Hepatocyte (in vitro differentiated cells): Measurements from ENCODE around the gene UBR1. TPM values are rescaled to one million over a fixed set of nuclear protein-coding genes. Genes with fewer than 3 reads are reported as not detected.

Source experiments
- DNase-seq: peaks from one replicate; pipeline ENCODE4 v3.0.0-alpha.2; 2016; ENCODE audit warnings: low spot score
- H2AFZ ChIP-seq: fragments of 200-600 bp; sonication (generic); 2 replicates; pipeline ENCODE4 v1.6.0; 2016; ENCODE audit warnings: antibody characterized with exemption, mild to moderate bottlenecking
- H3K27ac ChIP-seq: fragments of 200-600 bp; sonication (generic); 2 replicates; pipeline ENCODE4 v1.5.1; 2016; ENCODE audit warnings: mild to moderate bottlenecking
- H3K27me3 ChIP-seq: fragments of 200-600 bp; sonication (generic); 2 replicates; pipeline ENCODE4 v1.6.1; 2016
- H3K36me3 ChIP-seq: fragments of 200-600 bp; sonication (generic); replicated peaks from 2 replicates; pipeline ENCODE4 v1.5.1; 2016; ENCODE audit warnings: low read depth; ENCODE audit not compliant: insufficient read depth
- H3K4me1 ChIP-seq: fragments of 200-600 bp; sonication (generic); 2 replicates; pipeline ENCODE4 v1.5.1; 2016; ENCODE audit warnings: mild to moderate bottlenecking, moderate library complexity; ENCODE audit not compliant: insufficient read depth
- H3K4me2 ChIP-seq: fragments of 200-600 bp; sonication (generic); 2 replicates; pipeline ENCODE4 v1.6.0; 2016
- H3K4me3 ChIP-seq: fragments of 200-600 bp; sonication (generic); 2 replicates; pipeline ENCODE4 v1.5.1; 2016; ENCODE audit warnings: mild to moderate bottlenecking
- H3K79me2 ChIP-seq: fragments of 200-600 bp; sonication (generic); 2 replicates; pipeline ENCODE4 v1.6.0; 2017; ENCODE audit warnings: mild to moderate bottlenecking
- H3K9me2 ChIP-seq: fragments of 200-600 bp; sonication (generic); replicated peaks from 2 replicates; pipeline ENCODE4 v1.6.0; 2017; ENCODE audit warnings: mild to moderate bottlenecking; ENCODE audit not compliant: insufficient read depth
- H3K9me3 ChIP-seq: fragments of 200-600 bp; sonication (generic); 2 replicates; pipeline ENCODE4 v1.5.1; 2016; ENCODE audit warnings: low read depth, mild to moderate bottlenecking
- H4K20me1 ChIP-seq: fragments of 200-600 bp; sonication (generic); 2 replicates; pipeline ENCODE4 v1.6.0; 2016; ENCODE audit warnings: mild to moderate bottlenecking; ENCODE audit not compliant: insufficient read depth, poor library complexity, severe bottlenecking
- CTCF ChIP-seq: fragments of 200-600 bp; sonication (generic); IDR thresholded peaks from 2 replicates; pipeline ENCODE4 v1.5.1; 2016; ENCODE audit warnings: antibody characterized with exemption, mild to moderate bottlenecking; ENCODE audit not compliant: poor library complexity
- EZH2 ChIP-seq: fragments of 200-600 bp; sonication (generic); IDR thresholded peaks from 2 replicates; pipeline ENCODE4 v1.6.1; 2016; ENCODE audit warnings: antibody characterized with exemption, mild to moderate bottlenecking, borderline replicate concordance
- EZH2phosphoT487 ChIP-seq: fragments of 200-600 bp; sonication (generic); IDR thresholded peaks from one replicate; pipeline ENCODE4 v1.6.1; 2018; ENCODE audit warnings: antibody characterized with exemption, mild to moderate bottlenecking, low read depth, moderate library complexity; ENCODE audit not compliant: unreplicated experiment, severe bottlenecking
- WGBS: methylation state at CpG from one replicate; pipeline ENCODE4 v1.1.6; 2016; ENCODE audit warnings: low lambda C conversion rate; ENCODE audit errors: missing lambda C conversion rate; 5-methylcytosine and 5-hydroxymethylcytosine counted together
- polyA plus RNA-seq: library from polyadenylated mRNA; unstranded; fragments of >200 nt; fragmentation: Nextera tagmentation; extraction: Ambion mirVana; gene quantifications from 2 replicates; pipeline ENCODE4 v1.2.1, GENCODE V29; 2016
- total RNA-seq: library from RNA; depleted of rRNA; stranded (reverse); fragments of >200 nt; gene quantifications from 2 replicates; pipeline ENCODE4 v1.2.3, GENCODE V29; 2014

UBR1 gene
- total and polyA plus RNA-seq, 2 experiments from 2014 or later: 14.8 to 32.5 TPM

DNA sequence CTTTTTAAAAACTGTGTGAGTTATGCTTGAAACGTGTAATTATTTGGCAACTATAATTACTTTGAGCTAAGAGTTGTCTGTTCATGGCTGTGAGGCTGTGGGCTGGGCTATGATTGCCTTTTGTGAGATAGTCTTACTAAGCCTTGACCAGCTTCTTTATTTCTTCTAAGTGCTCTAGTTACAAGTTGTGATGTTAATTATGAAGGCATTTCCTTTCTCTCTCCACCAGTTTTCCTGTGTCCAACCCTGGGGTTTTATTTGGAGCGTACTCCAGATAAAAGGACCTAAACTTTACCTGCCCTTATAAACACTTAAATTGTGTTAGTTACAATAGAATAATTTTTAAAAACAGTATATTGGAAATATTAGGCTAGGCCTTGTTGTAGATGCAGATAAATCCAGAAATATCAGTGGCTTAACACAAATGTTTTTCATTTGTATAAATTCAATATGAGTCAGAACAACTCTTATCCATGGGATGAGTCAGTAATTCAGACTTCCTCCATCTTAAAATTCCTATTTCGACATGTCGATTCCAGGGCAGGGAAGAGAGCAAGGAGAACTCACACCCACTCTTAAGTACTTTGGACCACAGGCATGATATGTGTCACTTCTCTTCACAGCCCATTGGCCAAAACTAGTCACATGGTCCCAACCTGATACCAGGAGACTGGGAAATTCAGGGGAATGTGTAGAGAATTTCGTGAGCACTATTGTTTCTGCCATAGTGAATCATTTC, 44.5 kb upstream of the UBR1 start:
- H3K36me3 ChIP-seq: no peaks in the 10 kb centered on the region
- no peak overlapping the region for H2AFZ ChIP-seq
- H3K27ac ChIP-seq: no peak overlapping the region

DNA sequence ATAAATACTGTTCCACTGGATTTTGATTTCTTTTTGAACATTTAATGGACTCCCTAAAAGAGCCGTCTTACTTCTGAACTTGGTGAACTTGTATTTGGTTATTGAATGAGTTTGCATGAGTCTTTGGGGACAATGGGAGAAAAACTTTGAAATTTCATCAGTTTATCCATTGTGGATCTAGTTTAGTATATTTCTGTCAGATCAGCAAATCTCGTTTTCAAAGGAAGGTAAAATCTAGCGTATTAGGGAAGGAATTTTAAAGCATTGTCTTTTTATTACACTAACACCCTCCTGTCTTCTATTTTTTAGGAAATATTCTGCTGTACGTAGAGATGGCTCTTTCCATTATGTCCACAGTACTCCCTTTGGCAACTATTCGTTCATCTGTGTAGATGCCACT, 40.3 kb upstream of the UBR1 start:
- H4K20me1 ChIP-seq: no peaks in the 10 kb centered on the region
- DNase-seq: no peak
- H3K27me3 ChIP-seq: no peaks in the 10 kb centered on the region
- no peaks in the 10 kb centered on the region for H3K36me3 ChIP-seq
- no peaks in the 10 kb centered on the region for H3K4me1 ChIP-seq
- H3K27ac ChIP-seq: no peak overlapping the region
- H3K4me3 ChIP-seq: no peak overlapping the region
- no peaks in the 10 kb centered on the region for H3K9me3 ChIP-seq
- H3K4me2 ChIP-seq: no peak overlapping the region
- TF ChIP-seq EZH2: no peak
- no peak for TF ChIP-seq EZH2phosphoT487
- no peak for TF ChIP-seq CTCF
- H3K9me2 ChIP-seq: no peaks in the 10 kb centered on the region
- H2AFZ ChIP-seq: no peak overlapping the region
- 77% methylated on average over 5 of the region's 5 CpGs for WGBS
- no peaks in the 10 kb centered on the region for H3K79me2 ChIP-seq

More for the DNA sequence above, 44.5 kb upstream of the UBR1 start:
- WGBS: 89% methylated on average over 5 of the region's 5 CpGs
- Histone ChIP-seq H3K9me2 (no peaks in the 10 kb centered on the region), H3K9me3 (no peaks in the 10 kb centered on the region), H3K4me3 (no peak overlapping the region), H3K4me1 (no peaks in the 10 kb centered on the region), H4K20me1 (no peaks in the 10 kb centered on the region), H3K4me2 (no peak overlapping the region), H3K79me2 (no peaks in the 10 kb centered on the region), H3K27me3 (no peaks in the 10 kb centered on the region)
- no peak for DNase-seq
- TF ChIP-seq CTCF (no peak), EZH2phosphoT487 (no peak), EZH2 (no peak)

- Histone ChIP-seq H3K27me3 (no peaks in the 10 kb centered on the region), H3K36me3 (no peaks in the 10 kb centered on the region), H3K9me2 (no peaks in the 10 kb centered on the region), H3K4me1 (no peaks in the 10 kb centered on the region), H4K20me1 (no peaks in the 10 kb centered on the region), H3K4me2 (no peak overlapping the region), H3K9me3 (no peaks in the 10 kb centered on the region), H3K27ac (no peak overlapping the region), H3K4me3 (no peak overlapping the region), H2AFZ (no peak overlapping the region), H3K79me2 (no peaks in the 10 kb centered on the region)
- no peak for DNase-seq
- TF ChIP-seq EZH2phosphoT487 (no peak), EZH2 (no peak), CTCF (no peak)
These were observed 38.7 kb upstream of the UBR1 start for GRCh38 chr15:43144512-43144911.
